ENCODE results near the gene CMTM6. TPM values are rescaled to one million over a fixed set of nuclear protein-coding genes. Genes with fewer than 3 reads are reported as not detected.

Gene CMTM6
- total RNA-seq, 1 donor: 102 TPM

- no peaks in the 10 kb centered on the region for H3K9me3 ChIP-seq (ENCODE audit: low read depth, low read length)
- H3K27me3 ChIP-seq (ENCODE audit: insufficient read depth, low read length): no peaks in the 10 kb centered on the region
- H3K27ac ChIP-seq (ENCODE audit: low read depth, low read length): no peak overlapping the region
- TF ChIP-seq CTCF (IDR thresholded peaks at IDR 0.05; ENCODE audit: extremely low read depth, low read depth, low read length): no peak
- no peak overlapping the region for H3K4me2 ChIP-seq (ENCODE audit: insufficient read depth, low read length)
- H3K4me3 ChIP-seq (ENCODE audit: insufficient read depth, low read length): no peak overlapping the region
- no peaks in the 10 kb centered on the region for H3K36me3 ChIP-seq (ENCODE audit: insufficient read depth, low read length)
- peaks cover 16% of the 10 kb centered on the region for H3K4me1 ChIP-seq (ENCODE audit: insufficient read depth, low read length)
- H3K79me2 ChIP-seq (ENCODE audit: insufficient read depth, low read length): peaks cover 8% of the 10 kb centered on the region
- no peaks in the 10 kb centered on the region for H4K20me1 ChIP-seq (ENCODE audit: insufficient read depth, low read length)
- no peak overlapping the region for H2AFZ ChIP-seq (ENCODE audit: low read length)
- DNase-seq (ENCODE audit: insufficient read length, low spot score, missing footprints): peak; percentile 19
These were observed 63.9 kb downstream of the CMTM6 start for GRCh38 chr3:32438596-32439344.

- no peak overlapping the region for H3K4me2 ChIP-seq (ENCODE audit: insufficient read depth, low read length)
- no peaks in the 10 kb centered on the region for H3K36me3 ChIP-seq (ENCODE audit: insufficient read depth, low read length)
- no peaks in the 10 kb centered on the region for H4K20me1 ChIP-seq (ENCODE audit: insufficient read depth, low read length)
- peaks cover 8% of the 10 kb centered on the region for H3K79me2 ChIP-seq (ENCODE audit: insufficient read depth, low read length)
- peaks cover 12% of the 10 kb centered on the region for H3K4me1 ChIP-seq (ENCODE audit: insufficient read depth, low read length)
- no peaks in the 10 kb centered on the region for H3K27me3 ChIP-seq (ENCODE audit: insufficient read depth, low read length)
- DNase-seq (ENCODE audit: insufficient read length, low spot score, missing footprints): no peak
- H3K27ac ChIP-seq (ENCODE audit: low read depth, low read length): no peak overlapping the region
- no peak overlapping the region for H3K4me3 ChIP-seq (ENCODE audit: insufficient read depth, low read length)
- H3K9me3 ChIP-seq (ENCODE audit: low read depth, low read length): no peaks in the 10 kb centered on the region
- no peak overlapping the region for H2AFZ ChIP-seq (ENCODE audit: low read length)
- TF ChIP-seq CTCF (IDR thresholded peaks at IDR 0.05; ENCODE audit: extremely low read depth, low read depth, low read length): no peak
These were observed 64.8 kb downstream of the CMTM6 start for GRCh38 chr3:32437896-32438295.

- TF ChIP-seq CTCF (IDR thresholded peaks at IDR 0.05; ENCODE audit: extremely low read depth, low read depth, low read length): no peak
- no peak overlapping the region for H3K4me3 ChIP-seq (ENCODE audit: insufficient read depth, low read length)
- no peaks in the 10 kb centered on the region for H4K20me1 ChIP-seq (ENCODE audit: insufficient read depth, low read length)
- no peak overlapping the region for H2AFZ ChIP-seq (ENCODE audit: low read length)
- no peak overlapping the region for H3K4me2 ChIP-seq (ENCODE audit: insufficient read depth, low read length)
- no peak for DNase-seq (ENCODE audit: insufficient read length, low spot score, missing footprints)
- H3K9me3 ChIP-seq (ENCODE audit: low read depth, low read length): no peaks in the 10 kb centered on the region
- H3K36me3 ChIP-seq (ENCODE audit: insufficient read depth, low read length): no peaks in the 10 kb centered on the region
- peaks cover 11% of the 10 kb centered on the region for H3K79me2 ChIP-seq (ENCODE audit: insufficient read depth, low read length)
- no peaks in the 10 kb centered on the region for H3K27me3 ChIP-seq (ENCODE audit: insufficient read depth, low read length)
- H3K27ac ChIP-seq (ENCODE audit: low read depth, low read length): no peak overlapping the region
- H3K4me1 ChIP-seq (ENCODE audit: insufficient read depth, low read length): peaks cover 9% of the 10 kb centered on the region
These were observed 65.8 kb downstream of the CMTM6 start for GRCh38 chr3:32436816-32437189.

- no peak overlapping the region for H2AFZ ChIP-seq (ENCODE audit: low read length)
- H3K4me1 ChIP-seq (ENCODE audit: insufficient read depth, low read length): peaks cover 9% of the 10 kb centered on the region
- no peak for TF ChIP-seq CTCF (IDR thresholded peaks at IDR 0.05; ENCODE audit: extremely low read depth, low read depth, low read length)
- peaks cover 11% of the 10 kb centered on the region for H3K79me2 ChIP-seq (ENCODE audit: insufficient read depth, low read length)
- no peaks in the 10 kb centered on the region for H4K20me1 ChIP-seq (ENCODE audit: insufficient read depth, low read length)
- H3K27ac ChIP-seq (ENCODE audit: low read depth, low read length): no peak overlapping the region
- no peaks in the 10 kb centered on the region for H3K36me3 ChIP-seq (ENCODE audit: insufficient read depth, low read length)
- H3K27me3 ChIP-seq (ENCODE audit: insufficient read depth, low read length): no peaks in the 10 kb centered on the region
- no peaks in the 10 kb centered on the region for H3K9me3 ChIP-seq (ENCODE audit: low read depth, low read length)
- no peak overlapping the region for H3K4me3 ChIP-seq (ENCODE audit: insufficient read depth, low read length)
- no peak for DNase-seq (ENCODE audit: insufficient read length, low spot score, missing footprints)
- H3K4me2 ChIP-seq (ENCODE audit: insufficient read depth, low read length): no peak overlapping the region
These were observed 66.5 kb downstream of the CMTM6 start for GRCh38 chr3:32435911-32436815.
